ENCODE results near the gene STK38.

The STK38 gene

GRCh38 chr6:36523451-36523850, 23.8 kb downstream of the STK38 start:
- no peak for DNase-seq (ENCODE audit: low read depth in 3 of 3)

GRCh38 chr6:36519352-36519751, 27.9 kb downstream of the STK38 start:
- DNase-seq (ENCODE audit: low read depth in 3 of 3): no peak

GRCh38 chr6:36517408-36517807, 29.9 kb downstream of the STK38 start:
- no peak for DNase-seq (ENCODE audit: low read depth in 3 of 3)

DNA sequence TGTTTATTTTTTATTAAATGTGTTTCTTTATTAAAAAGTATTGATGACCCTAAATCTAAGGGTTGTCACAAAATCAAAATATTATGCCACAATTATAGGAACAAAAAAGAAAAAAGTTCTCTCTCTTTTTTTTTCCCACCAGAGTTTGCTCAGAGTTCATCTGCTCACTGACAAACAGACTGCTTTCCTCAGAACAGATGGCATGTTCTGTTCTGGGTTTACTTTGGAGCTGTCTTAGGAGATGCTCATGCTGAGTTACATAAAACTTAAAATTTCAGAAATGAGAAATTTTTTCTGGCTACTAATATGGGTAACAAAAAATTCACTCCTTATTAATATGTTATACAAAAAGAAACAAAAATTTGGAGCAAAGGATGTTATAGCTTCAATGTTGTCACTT, 30.3 kb downstream of the STK38 start:
- DNase-seq (ENCODE audit: low read depth in 3 of 3): no peak

- DNase-seq (ENCODE audit: low read depth in 3 of 3): no peak
Observed at GRCh38 chr6:36516559-36516958, 30.7 kb downstream of the STK38 start.

DNA sequence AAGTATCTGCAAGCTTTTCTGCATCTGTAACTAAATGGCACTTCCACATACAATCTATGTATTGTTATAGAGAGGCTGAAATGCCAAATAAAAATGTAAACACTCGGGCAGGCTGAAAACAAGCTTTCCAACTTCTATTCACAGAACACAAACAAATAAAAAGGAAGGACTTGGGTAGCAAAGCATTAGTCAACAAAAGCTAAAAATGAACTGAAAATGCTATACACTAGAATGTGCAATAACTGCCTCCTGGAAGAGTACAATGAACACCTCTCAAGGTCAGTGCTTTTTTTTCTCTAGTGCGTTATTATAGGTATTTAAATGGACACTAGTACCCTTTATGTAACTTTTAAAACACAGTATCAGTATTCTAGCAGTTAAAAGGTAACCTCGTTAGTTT, 31.4 kb downstream of the STK38 start:
- DNase-seq (ENCODE audit: low read depth in 3 of 3): no peak

GRCh38 chr6:36514554-36515456, 32.5 kb downstream of the STK38 start:
- DNase-seq (ENCODE audit: low read depth in 3 of 3): no peak

GRCh38 chr6:36510365-36510764, 36.9 kb downstream of the STK38 start:
- no peak for DNase-seq (ENCODE audit: low read depth in 3 of 3)

DNA sequence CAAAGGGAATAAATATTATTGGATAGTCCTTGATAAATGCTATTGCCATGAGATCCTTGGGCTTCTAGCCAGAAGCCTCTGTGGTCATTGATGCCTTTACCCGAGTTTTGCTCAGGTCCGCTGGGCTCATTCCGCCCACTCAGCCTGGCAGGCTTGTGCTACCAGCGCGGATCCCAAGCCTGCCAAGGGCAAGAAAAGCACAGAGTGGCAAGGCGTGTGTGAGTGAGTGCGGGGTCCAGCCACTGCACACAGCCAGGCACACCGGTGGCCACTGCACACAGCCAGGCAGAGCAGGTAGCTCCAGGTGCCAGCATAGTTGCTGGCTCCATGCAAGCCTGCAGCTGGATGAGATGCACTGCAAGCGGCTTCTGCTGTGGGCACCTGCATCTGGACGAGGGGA, 38.7 kb downstream of the STK38 start:
- DNase-seq (ENCODE audit: low read depth in 3 of 3): no peak

DNA sequence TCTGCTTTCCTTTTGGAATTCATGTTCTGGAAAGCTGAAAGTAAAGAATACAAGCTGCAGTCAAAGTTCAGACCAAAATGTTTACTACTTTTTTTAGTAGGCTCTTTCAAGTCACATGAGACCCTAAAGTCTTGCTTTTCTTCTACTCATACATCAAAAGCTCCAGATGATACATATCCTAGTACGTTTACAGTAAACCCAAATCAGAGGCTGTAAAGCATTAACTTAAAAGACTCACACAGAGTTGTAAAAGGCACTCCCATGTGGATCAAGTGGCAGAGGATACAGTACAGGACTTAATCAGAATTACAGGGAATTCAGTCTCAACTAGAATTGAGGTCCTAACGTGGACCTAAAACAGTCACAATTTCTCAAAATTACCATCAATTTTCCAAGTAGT, 40.7 kb downstream of the STK38 start:
- DNase-seq (ENCODE audit: low read depth in 3 of 3): no peak

GRCh38 chr6:36505744-36506534, 41.3 kb downstream of the STK38 start:
- no peak for DNase-seq (ENCODE audit: low read depth in 3 of 3)

DNA sequence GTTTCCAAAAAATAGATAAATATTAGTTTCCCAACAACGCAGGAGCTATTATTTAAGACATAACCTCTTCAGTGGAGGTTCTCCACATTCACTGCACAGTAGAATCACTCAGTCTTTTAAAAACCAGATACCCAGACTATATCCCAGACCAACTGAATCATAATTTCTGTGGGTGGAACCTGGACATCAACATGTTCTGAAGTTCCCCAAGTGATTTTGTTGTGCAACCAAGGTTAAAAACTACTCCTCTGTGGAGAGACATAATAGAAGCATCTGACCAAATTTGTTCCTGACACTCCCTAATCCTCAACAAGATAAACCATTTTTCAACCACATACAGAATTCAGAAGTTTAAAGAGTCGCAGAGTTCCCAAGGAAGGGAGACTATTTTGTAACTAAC, 42.3 kb downstream of the STK38 start:
- no peak for DNase-seq (ENCODE audit: low read depth in 3 of 3)

DNA sequence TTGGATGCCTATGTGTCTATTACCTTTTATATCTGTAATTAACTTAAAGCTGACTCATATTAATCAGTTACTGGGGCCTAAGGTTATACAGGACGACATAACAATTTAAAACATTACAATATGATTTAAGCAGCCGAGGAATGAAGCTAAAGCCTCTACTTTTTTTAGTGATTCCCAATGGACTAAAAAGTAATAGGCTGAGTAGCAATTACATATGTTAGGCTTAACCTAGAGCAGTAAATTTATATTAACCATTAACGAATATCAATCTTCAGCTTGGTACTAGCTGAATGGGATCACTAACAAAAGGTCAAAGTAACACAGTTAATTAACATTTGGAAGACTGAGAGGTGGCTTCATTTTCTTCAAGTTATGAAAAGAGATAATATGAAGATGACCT, 43.1 kb downstream of the STK38 start:
- DNase-seq (ENCODE audit: low read depth in 3 of 3): no peak

GRCh38 chr6:36501686-36502085, 45.6 kb downstream of the STK38 start:
- DNase-seq (ENCODE audit: low read depth in 3 of 3): no peak

- no peak for DNase-seq (ENCODE audit: low read depth in 3 of 3)
Observed at GRCh38 chr6:36499918-36500317, 47.4 kb downstream of the STK38 start.

DNA sequence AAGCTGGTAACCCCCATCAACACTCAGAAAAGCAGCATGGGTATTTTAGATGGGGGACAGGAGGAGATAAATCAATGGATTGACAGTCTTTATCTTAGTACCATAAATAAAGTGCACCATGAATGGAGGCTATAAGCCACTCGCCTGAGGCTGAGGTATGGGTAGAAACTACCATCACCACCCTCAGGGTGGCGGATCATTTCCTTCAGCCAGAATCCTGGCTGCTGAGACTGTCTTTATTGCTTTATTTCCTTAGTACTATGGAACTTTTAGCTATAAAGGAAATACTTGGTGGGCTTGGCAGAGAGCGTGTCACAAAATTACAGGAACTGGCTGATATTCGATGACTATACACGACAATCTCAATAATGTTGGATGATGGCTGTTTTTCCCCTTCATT, 52.2 kb downstream of the STK38 start:
- no peak for DNase-seq (ENCODE audit: low read depth in 3 of 3)

- DNase-seq (ENCODE audit: low read depth in 3 of 3): no peak
Observed at GRCh38 chr6:36493859-36494258, 53.4 kb downstream of the STK38 start.

GRCh38 chr6:36493319-36493718, 54.0 kb downstream of the STK38 start:
- DNase-seq (ENCODE audit: low read depth in 3 of 3): no peak

DNA sequence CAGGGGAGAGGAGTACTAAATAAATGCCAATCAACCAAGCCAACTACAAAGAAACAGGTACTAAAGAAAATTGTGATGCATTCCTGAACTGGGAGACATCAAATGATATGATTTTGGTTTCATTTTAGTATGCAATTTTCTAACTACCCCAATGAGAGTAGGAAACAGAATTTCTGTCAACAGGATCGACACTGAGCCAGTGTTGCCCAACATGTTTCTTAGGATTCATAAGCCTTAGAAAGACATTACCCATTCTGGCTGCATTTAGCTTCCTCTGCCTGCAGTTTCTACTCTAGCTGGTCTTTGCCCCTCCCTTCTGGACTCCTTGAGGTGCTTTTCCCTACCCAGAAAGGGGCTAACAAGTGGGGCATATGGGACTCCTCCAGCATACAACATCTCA, 54.7 kb downstream of the STK38 start:
- DNase-seq (ENCODE audit: low read depth in 3 of 3): no peak

DNA sequence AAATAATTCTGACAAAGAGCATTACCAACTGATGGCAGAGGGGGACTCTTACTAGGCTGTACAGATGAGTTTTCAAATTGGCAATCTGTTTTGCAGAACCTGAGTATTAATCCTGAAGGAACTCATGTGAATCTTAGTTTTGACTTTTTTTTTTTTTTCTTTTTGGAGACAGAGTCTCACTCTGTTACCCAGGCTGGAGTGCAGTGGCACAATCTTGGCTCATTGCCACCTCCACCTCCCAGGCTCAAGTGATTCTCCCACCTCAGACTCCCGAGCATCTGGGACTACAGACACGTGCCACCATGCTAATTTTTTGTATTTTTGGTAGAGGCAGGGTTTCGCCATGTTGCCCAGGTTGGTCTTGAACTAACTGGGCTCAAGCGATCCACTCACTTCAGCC, 55.2 kb downstream of the STK38 start:
- no peak for DNase-seq (ENCODE audit: low read depth in 3 of 3)

GRCh38 chr6:36491378-36491965, 55.8 kb downstream of the STK38 start:
- no peak for DNase-seq (ENCODE audit: low read depth in 3 of 3)

GRCh38 chr6:36489426-36489825, 57.9 kb downstream of the STK38 start:
- no peak for DNase-seq (ENCODE audit: low read depth in 3 of 3)

GRCh38 chr6:36488221-36488620, 59.1 kb downstream of the STK38 start:
- no peak for DNase-seq (ENCODE audit: low read depth in 3 of 3)
